ENCODE results near the gene TDP2. TPM values are rescaled to one million over a fixed set of nuclear protein-coding genes. Genes with fewer than 3 reads are reported as not detected.
"Not testable (repeated sequence)": the region's sequence is repeated elsewhere in the genome, so short reads cannot be mapped to it uniquely, and the experiment has no call there.

TDP2 gene
- total and polyA plus RNA-seq, 8 donors, result 18.7 to 112 (median 27.5) TPM

DNA sequence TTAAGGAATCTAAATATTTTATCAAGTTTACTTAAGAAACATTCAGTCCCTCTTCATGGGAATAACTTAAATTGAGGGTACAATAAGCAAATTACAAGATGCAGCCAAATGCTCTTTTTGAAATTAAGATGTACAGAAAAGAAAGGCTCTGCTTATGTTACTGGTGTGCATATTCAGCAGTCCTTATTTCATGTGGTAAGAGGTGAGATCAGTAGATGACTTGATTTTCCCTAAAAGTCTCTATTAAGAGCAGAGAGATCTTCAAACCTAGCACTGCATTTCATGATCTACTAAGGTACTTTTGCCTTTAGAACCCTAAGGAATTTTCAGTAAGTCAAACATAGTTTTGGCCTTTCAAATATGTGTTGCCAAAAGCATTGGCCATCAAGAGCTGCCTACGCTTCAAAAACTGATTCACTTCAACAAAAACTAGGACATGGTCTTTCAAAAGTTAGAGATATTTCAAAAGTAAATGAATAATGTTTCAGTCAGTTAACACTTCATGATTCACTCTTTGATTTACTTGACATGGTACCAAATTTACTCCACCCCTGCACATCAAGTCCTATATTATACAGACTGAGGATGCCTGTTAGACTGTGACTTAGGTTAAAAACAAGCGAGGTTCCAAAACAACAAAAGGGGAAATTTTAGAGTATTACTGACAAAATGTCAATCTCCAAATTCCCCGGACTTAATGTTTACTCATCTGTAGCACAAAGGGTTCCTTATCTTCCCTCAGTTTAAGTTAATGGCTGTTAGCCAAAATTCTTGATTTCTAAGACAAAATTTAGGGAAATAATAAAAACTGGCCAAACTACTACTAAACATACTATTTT, 33.0 kb upstream of the TDP2 start:
- WGBS, 5 donors, result 24 to 53% (median 36%) methylated on average over 3 of the region's 3 CpGs
- H3K36me3 ChIP-seq, result peaks cover 8 to 42% (median 33%) of the 10 kb centered on the region in 4 donors
- no peaks in the 10 kb centered on the region for H3K9me3 ChIP-seq
- H3K4me1 ChIP-seq, result peaks cover 0 to 38% (median 12%) of the 10 kb centered on the region in 4 donors
- TF ChIP-seq EP300 (IDR thresholded peaks at IDR 0.05) (no peak), POLR2AphosphoS5 (IDR thresholded peaks at IDR 0.05) (no peak), POLR2A (IDR thresholded peaks at IDR 0.05) (no peak)
- TF ChIP-seq, protein P1, sequence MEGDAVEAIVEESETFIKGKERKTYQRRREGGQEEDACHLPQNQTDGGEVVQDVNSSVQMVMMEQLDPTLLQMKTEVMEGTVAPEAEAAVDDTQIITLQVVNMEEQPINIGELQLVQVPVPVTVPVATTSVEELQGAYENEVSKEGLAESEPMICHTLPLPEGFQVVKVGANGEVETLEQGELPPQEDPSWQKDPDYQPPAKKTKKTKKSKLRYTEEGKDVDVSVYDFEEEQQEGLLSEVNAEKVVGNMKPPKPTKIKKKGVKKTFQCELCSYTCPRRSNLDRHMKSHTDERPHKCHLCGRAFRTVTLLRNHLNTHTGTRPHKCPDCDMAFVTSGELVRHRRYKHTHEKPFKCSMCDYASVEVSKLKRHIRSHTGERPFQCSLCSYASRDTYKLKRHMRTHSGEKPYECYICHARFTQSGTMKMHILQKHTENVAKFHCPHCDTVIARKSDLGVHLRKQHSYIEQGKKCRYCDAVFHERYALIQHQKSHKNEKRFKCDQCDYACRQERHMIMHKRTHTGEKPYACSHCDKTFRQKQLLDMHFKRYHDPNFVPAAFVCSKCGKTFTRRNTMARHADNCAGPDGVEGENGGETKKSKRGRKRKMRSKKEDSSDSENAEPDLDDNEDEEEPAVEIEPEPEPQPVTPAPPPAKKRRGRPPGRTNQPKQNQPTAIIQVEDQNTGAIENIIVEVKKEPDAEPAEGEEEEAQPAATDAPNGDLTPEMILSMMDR (IDR thresholded peaks at IDR 0.05), result no peak
- H3K27me3 ChIP-seq, result no peaks in the 10 kb centered on the region
- no peak overlapping the region for H3K4me3 ChIP-seq
- intact Hi-C loops (cut with DNase I; ENCODE audit: low total_unique reads), result no loop called here
- peak overlapping the region in 1 of 5 donors; percentile 45 for H3K27ac ChIP-seq
- no peak for DNase-seq

DNA sequence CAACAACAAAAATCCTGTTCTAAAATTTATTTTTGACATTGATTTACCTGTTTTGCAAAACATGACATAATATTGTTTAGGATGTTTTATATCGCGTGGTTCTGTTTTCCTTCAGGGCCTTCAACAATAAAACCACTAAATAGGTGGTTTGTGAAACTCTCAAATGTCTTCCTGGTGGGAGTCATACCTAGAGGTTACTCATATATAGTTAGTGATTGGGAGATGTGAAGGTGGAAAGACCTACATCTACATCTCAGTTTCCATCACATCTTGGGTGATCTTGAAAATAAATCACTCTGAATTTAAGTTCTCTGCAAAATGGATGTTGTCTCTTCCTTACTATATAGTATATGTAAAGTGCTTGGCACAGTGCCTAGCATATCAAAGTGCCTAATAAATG, 29.4 kb upstream of the TDP2 start:
- peaks cover 0 to 7% (median 4%) of the 10 kb centered on the region in 4 donors for H3K36me3 ChIP-seq
- intact Hi-C loops (cut with DNase I; ENCODE audit: low total_unique reads), result no loop called here
- 85 to 92% (median 88%) methylated on average over 2 of the region's 2 CpGs for WGBS, 5 donors

DNA sequence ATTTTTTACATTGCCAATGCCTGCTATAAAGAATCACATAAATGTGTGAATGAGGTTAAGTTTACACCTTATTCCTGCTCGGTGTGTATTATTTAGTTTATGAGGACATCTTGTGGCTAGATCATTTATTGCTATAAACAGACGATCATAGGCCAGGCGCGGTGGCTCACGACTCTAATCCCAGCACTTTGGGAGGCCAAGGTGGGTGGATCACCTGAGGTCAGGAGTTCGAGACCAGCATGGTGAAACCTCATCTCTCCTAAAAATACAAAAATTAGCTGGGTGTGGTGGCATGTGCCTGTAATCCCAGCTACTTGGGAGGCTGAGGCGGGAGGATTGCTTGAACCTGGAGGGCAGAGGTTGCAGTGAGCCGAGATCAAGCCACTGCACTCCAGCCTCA, 28.9 kb upstream of the TDP2 start:
- DNase-seq, result peak; percentile 55 to 75
- intact Hi-C loops (cut with DNase I; ENCODE audit: low total_unique reads), result not testable (repeated sequence)

More for the DNA sequence above, 29.4 kb upstream of the TDP2 start:
- no peak for DNase-seq
- TF ChIP-seq POLR2A (IDR thresholded peaks at IDR 0.05), result no peak
- TF ChIP-seq, protein P1 (IDR thresholded peaks at IDR 0.05), result no peak
- TF ChIP-seq EP300 (IDR thresholded peaks at IDR 0.05), result no peak
- TF ChIP-seq POLR2AphosphoS5 (IDR thresholded peaks at IDR 0.05), result no peak
- Histone ChIP-seq H3K27ac (no peak overlapping the region), H3K4me3 (no peak overlapping the region), H3K9me3 (no peaks in the 10 kb centered on the region), H3K27me3 (no peaks in the 10 kb centered on the region), H3K4me1 (peaks cover 0 to 27% (median 9%) of the 10 kb centered on the region in 4 donors)

DNA sequence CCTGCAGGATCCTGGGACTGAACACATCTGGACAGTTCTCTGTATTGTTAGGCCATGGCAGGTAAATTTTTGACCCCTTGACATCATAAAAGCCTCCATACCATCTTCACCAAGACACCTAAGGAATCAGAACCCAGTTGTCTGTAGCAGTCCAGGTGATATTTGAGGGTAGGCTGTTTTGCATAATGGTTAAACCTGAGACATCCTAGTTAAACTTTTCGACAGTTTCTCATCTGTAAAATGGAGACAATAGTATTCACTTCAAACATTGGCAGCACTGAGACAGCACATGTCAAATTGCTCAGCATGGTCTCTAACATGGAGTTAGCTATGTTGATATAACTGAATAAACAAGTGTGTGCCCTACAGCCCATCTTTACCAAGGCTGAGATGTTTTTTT, 27.5 kb upstream of the TDP2 start:
- WGBS, 5 donors, result 67 to 86% (median 81%) methylated on average over 1 of the region's 1 CpG
- intact Hi-C loops (cut with DNase I; ENCODE audit: low total_unique reads), result loop anchor here (5.0 kb wide), 1 partner anchor 112 kb away; no protein-coding TSS in a partner anchor

More for the DNA sequence above, 28.9 kb upstream of the TDP2 start:
- H3K27ac ChIP-seq, H3K4me3 ChIP-seq, H3K9me3 ChIP-seq, H3K36me3 ChIP-seq, H3K27me3 ChIP-seq: not testable (repeated sequence)
- peaks cover 0 to 26% (median 8%) of the 10 kb centered on the region in 4 donors for H3K4me1 ChIP-seq
- TF ChIP-seq, protein P1 (IDR thresholded peaks at IDR 0.05), result peak in 4 of 7 experiments; percentile 37 to 61 (median 56)
- 24 to 34% (median 27%) methylated on average over 8 of the region's 8 CpGs for WGBS, 5 donors

More for the DNA sequence above, 27.5 kb upstream of the TDP2 start:
- H3K4me3 ChIP-seq, result no peak overlapping the region
- TF ChIP-seq POLR2AphosphoS5 (IDR thresholded peaks at IDR 0.05) (no peak), EP300 (IDR thresholded peaks at IDR 0.05) (no peak), POLR2A (IDR thresholded peaks at IDR 0.05) (no peak)
- TF ChIP-seq, protein P1 (IDR thresholded peaks at IDR 0.05), result no peak
- no peaks in the 10 kb centered on the region for H3K27me3 ChIP-seq
- no peak for DNase-seq
- H3K36me3 ChIP-seq, result peaks cover 0 to 4% (median 0%) of the 10 kb centered on the region in 4 donors
- H3K4me1 ChIP-seq, result peaks cover 0 to 11% (median 3%) of the 10 kb centered on the region in 4 donors
- H3K27ac ChIP-seq, result no peak overlapping the region
- no peaks in the 10 kb centered on the region for H3K9me3 ChIP-seq

Data from stomach (tissue), 9 donors.